HepG2 (cell line): Measurements from ENCODE around the gene JKAMP. TPM values are rescaled to one million over a fixed set of nuclear protein-coding genes. Genes with fewer than 3 reads are reported as not detected.

Experiments
- AHDC1 ChIP-seq: sonication (generic); formaldehyde crosslinking; IDR thresholded peaks from 2 replicates; pipeline ENCODE4 v1.5.1; 2020; ENCODE audit warnings: mild to moderate bottlenecking, missing genetic modification reagents, borderline replicate concordance
- ARNT ChIP-seq: fragments of 450-650 bp; IDR thresholded peaks from 2 replicates; pipeline ENCODE4 v1.6.1; 2017
- CAMTA2 ChIP-seq: sonication (generic); formaldehyde crosslinking; IDR thresholded peaks from 2 replicates; pipeline ENCODE4 v1.4.0; 2020; ENCODE audit warnings: mild to moderate bottlenecking, missing genetic modification reagents, borderline replicate concordance
- E2F5 ChIP-seq: sonication (generic); formaldehyde crosslinking; conservative IDR thresholded peaks from 2 replicates; pipeline ENCODE4 v1.4.0; 2020; ENCODE audit warnings: missing genetic modification reagents
- ELF3 ChIP-seq: IDR thresholded peaks from 2 replicates; pipeline ENCODE4 v1.6.1; 2016; ENCODE audit warnings: missing genetic modification reagents, missing compliant biosample characterization
- JUNB ChIP-seq: sonication (generic); formaldehyde crosslinking; IDR thresholded peaks from 2 replicates; pipeline ENCODE4 v1.8.0; 2022; ENCODE audit warnings: missing genetic modification reagents, mild to moderate bottlenecking, borderline replicate concordance
- NFKBIZ ChIP-seq: IDR thresholded peaks from 2 replicates; pipeline ENCODE4 v1.6.1; 2018; ENCODE audit warnings: missing genetic modification reagents, missing compliant biosample characterization
- PBX2 ChIP-seq: IDR thresholded peaks from 2 replicates; pipeline ENCODE4 v1.6.1; 2016; ENCODE audit warnings: control low read depth
- PLSCR1 ChIP-seq: sonication (generic); formaldehyde crosslinking; IDR thresholded peaks from 2 replicates; pipeline ENCODE4 v1.5.0; 2020; ENCODE audit warnings: missing genetic modification reagents, mild to moderate bottlenecking, borderline replicate concordance
- RBAK ChIP-seq: sonication (generic); formaldehyde crosslinking; IDR thresholded peaks from 2 replicates; pipeline ENCODE4 v1.5.1; 2020; ENCODE audit warnings: mild to moderate bottlenecking, missing genetic modification reagents
- RNF219 ChIP-seq: sonication (generic); formaldehyde crosslinking; IDR thresholded peaks from 2 replicates; pipeline ENCODE4 v1.5.0; 2020; ENCODE audit warnings: mild to moderate bottlenecking, missing genetic modification reagents
- SNRNP70 ChIP-seq: fragments of 200-400 bp; formaldehyde crosslinking; IDR thresholded peaks from 2 replicates; pipeline ENCODE4 v1.6.1; 2017; ENCODE audit warnings: mild to moderate bottlenecking, low read depth, low read length, moderate library complexity
- TSC22D2 ChIP-seq: sonication (generic); formaldehyde crosslinking; IDR thresholded peaks from 2 replicates; pipeline ENCODE4 v1.5.1; 2020; ENCODE audit warnings: missing genetic modification reagents, mild to moderate bottlenecking, borderline replicate concordance
- ZNF33A ChIP-seq: sonication (generic); formaldehyde crosslinking; IDR thresholded peaks from 2 replicates; pipeline ENCODE4 v1.5.1; 2020; ENCODE audit warnings: missing genetic modification reagents, mild to moderate bottlenecking, moderate library complexity, borderline replicate concordance
- ZNF460 ChIP-seq: sonication (generic); formaldehyde crosslinking; IDR thresholded peaks from 2 replicates; pipeline ENCODE4 v1.5.1; 2020; ENCODE audit warnings: missing genetic modification reagents, mild to moderate bottlenecking, borderline replicate concordance
- ZNF614 ChIP-seq: IDR thresholded peaks from 2 replicates; pipeline ENCODE4 v1.6.1; 2018; ENCODE audit warnings: missing biosample characterization, missing genetic modification reagents, inconsistent platforms, borderline replicate concordance
- ZNF678 ChIP-seq: sonication (generic); formaldehyde crosslinking; IDR thresholded peaks from 2 replicates; pipeline ENCODE4 v1.4.0; 2020; ENCODE audit warnings: mild to moderate bottlenecking, missing genetic modification reagents
- polyA plus RNA-seq, 8 experiments: library from polyadenylated mRNA; depleted of rRNA in 3 of 8; stranded (reverse) in 7 of 8; unstranded in 1 of 8; fragments of >200 nt; fragmentation: Illumina TruSeq in 4 of 8; extraction: Trizol in 4 of 8; gene quantifications; 2 replicates each; pipeline versions ENCODE4 v1.2.1 to v1.2.3, GENCODE V29; 2011 to 2016; ENCODE audit warnings: low read depth in 4 of 8, missing spikeins in 1 of 8, mixed read lengths in 1 of 8; ENCODE audit not compliant: insufficient read depth in 1 of 8
- total RNA-seq, 5 experiments: library from RNA; depleted of rRNA; stranded (reverse); fragments of >200 nt; fragmentation: Illumina TruSeq; extraction: Trizol; gene quantifications; 2 replicates each; pipeline ENCODE4 v1.2.3, GENCODE V29; 2016; ENCODE audit warnings: low read depth in 1 of 5

JKAMP gene
- total and polyA plus RNA-seq, 2 of the 13 experiments (the other 11 are each of a cell fraction or from before 2014, with no cell fraction given): 56.4 to 135 TPM

GRCh38 chr14:59483819-59484638, at the start of gene JKAMP, which contains the start of gene L3HYPDH (continued):
- TF ChIP-seq AHDC1 (CRISPR knock-in tag) (peak; percentile 39; the same call in 1 of the 2 replicates), ZNF460 (CRISPR knock-in tag) (peak; percentile 37; the same call in 1 of the 2 replicates), PLSCR1 (0 out of 2 replicates have a peak, but pooled peaks have one; percentile 28), ZNF33A (CRISPR knock-in tag) (peak; percentile 81; the same call in 1 of the 2 replicates), TSC22D2 (CRISPR knock-in tag) (no peak), PBX2 (CRISPR knock-in tag) (no peak), JUNB (no peak), CAMTA2 (CRISPR knock-in tag) (peak; percentile 87), ZNF614 (CRISPR knock-in tag) (peak; percentile 64; the same call in 1 of the 2 replicates), RNF219 (CRISPR knock-in tag) (peak; percentile 92), NFKBIZ (CRISPR knock-in tag) (no peak), E2F5 (CRISPR knock-in tag) (no peak), ZNF678 (peak; percentile 97; the same call in 1 of the 2 replicates), ARNT (no peak), ELF3 (CRISPR knock-in tag) (peak; percentile 56), SNRNP70 (no peak), RBAK (CRISPR knock-in tag) (peak; percentile 56; the same call in 1 of the 2 replicates)
